HEK293T (cell line): ENCODE measurements around the gene RNF133.

Source experiments
- CTCF ChIA-PET: fragments of 350-600 bp; formaldehyde crosslinking; extraction: SDS; loops from one replicate; lab custom pipeline; 2021; ENCODE audit warnings: antibody characterized with exemption, inconsistent platforms; lab: Yijun Ruan, JAX
- POLR2A ChIA-PET: fragments of 350-600 bp; formaldehyde crosslinking; extraction: SDS; loops from one replicate; lab custom pipeline; 2020; ENCODE audit warnings: antibody characterized with exemption, inconsistent platforms; lab: Yijun Ruan, JAX
- DNase-seq: peaks from one replicate; pipeline ENCODE4 v3.0.0; 2012; ENCODE audit warnings: mixed read lengths; ENCODE audit errors: extremely low spot score
- ARNT ChIP-seq: fragments of 450-650 bp; IDR thresholded peaks from 2 replicates; pipeline ENCODE4 v1.6.1; 2017; ENCODE audit warnings: mild to moderate bottlenecking
- BHLHE40 ChIP-seq: fragments of 450-650 bp; IDR thresholded peaks from 2 replicates; pipeline ENCODE4 v1.6.1; 2016; ENCODE audit warnings: mild to moderate bottlenecking, moderate library complexity, borderline replicate concordance
- CTBP1 ChIP-seq: fragments of 450-650 bp; IDR thresholded peaks from 2 replicates; pipeline ENCODE4 v1.6.1; 2016; ENCODE audit warnings: borderline replicate concordance
- ELF4 ChIP-seq: fragments of 450-650 bp; IDR thresholded peaks from 2 replicates; pipeline ENCODE4 v1.6.1; 2017; ENCODE audit warnings: antibody characterized with exemption
- FOXA1 ChIP-seq: fragments of 450-650 bp; IDR thresholded peaks from 2 replicates; pipeline ENCODE4 v1.6.1; 2016; ENCODE audit warnings: mild to moderate bottlenecking
- FOXK2 ChIP-seq: fragments of 450-650 bp; IDR thresholded peaks from 2 replicates; pipeline ENCODE4 v1.6.1; 2016; ENCODE audit warnings: mild to moderate bottlenecking
- FOXM1 ChIP-seq: fragments of 450-650 bp; IDR thresholded peaks from 2 replicates; pipeline ENCODE4 v1.6.1; 2017; ENCODE audit warnings: mild to moderate bottlenecking, borderline replicate concordance
- HDGF ChIP-seq: fragments of 450-650 bp; IDR thresholded peaks from 2 replicates; pipeline ENCODE4 v1.6.1; 2017; ENCODE audit warnings: antibody characterized with exemption, borderline replicate concordance
- L3MBTL2 ChIP-seq: fragments of 450-650 bp; conservative IDR thresholded peaks from 2 replicates; pipeline ENCODE4 v1.6.1; 2016; ENCODE audit warnings: mild to moderate bottlenecking
- LEF1 ChIP-seq: fragments of 450-650 bp; IDR thresholded peaks from 2 replicates; pipeline ENCODE4 v1.6.1; 2017; ENCODE audit warnings: mild to moderate bottlenecking, borderline replicate concordance
- NFRKB ChIP-seq: fragments of 450-650 bp; IDR thresholded peaks from 2 replicates; pipeline ENCODE4 v1.6.1; 2016; ENCODE audit warnings: mild to moderate bottlenecking, moderate library complexity
- SP1 ChIP-seq: fragments of 450-650 bp; IDR thresholded peaks from 2 replicates; pipeline ENCODE4 v1.6.1; 2017
- SUZ12 ChIP-seq: fragments of 450-650 bp; IDR thresholded peaks from 2 replicates; pipeline ENCODE4 v1.6.1; 2016; ENCODE audit warnings: mild to moderate bottlenecking
- TARDBP ChIP-seq: fragments of 450-650 bp; IDR thresholded peaks from 2 replicates; pipeline ENCODE4 v1.6.1; 2016
- ZNF384 ChIP-seq: fragments of 450-650 bp; IDR thresholded peaks from 2 replicates; pipeline ENCODE4 v1.6.1; 2016
- TF ChIP-seq, protein P1 (sequence below): fragments of 450-650 bp; IDR thresholded peaks from 2 replicates; pipeline ENCODE4 v1.6.1; 2016

Gene RNF133

DNA sequence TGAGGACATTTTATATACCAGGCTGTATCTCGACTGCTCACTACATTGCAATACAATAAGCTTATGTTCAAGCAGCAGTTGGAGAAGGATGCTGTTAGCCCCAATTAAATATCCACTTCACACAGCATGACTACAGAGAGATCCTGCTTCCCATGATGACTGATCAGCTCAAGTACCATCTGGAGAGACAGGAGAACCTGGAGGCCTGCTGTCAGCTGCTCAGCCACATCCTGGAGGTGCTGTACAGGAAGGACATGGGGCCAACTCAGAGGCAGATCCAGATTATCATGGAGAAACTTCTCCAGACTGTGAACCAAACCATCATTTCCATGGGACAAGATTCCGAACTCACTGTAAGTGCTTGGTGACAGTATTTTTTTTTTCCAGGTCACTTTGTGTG lies 22.5 kb downstream of the RNF133 start:
- CTCF ChIA-PET: no interaction called here
- POLR2A ChIA-PET: no interaction called here
- no peak for TF ChIP-seq CTBP1
- no peak for TF ChIP-seq ZNF384
- TF ChIP-seq ELF4: no peak
- TF ChIP-seq BHLHE40: no peak
- no peak for TF ChIP-seq FOXA1
- no peak for DNase-seq

DNA sequence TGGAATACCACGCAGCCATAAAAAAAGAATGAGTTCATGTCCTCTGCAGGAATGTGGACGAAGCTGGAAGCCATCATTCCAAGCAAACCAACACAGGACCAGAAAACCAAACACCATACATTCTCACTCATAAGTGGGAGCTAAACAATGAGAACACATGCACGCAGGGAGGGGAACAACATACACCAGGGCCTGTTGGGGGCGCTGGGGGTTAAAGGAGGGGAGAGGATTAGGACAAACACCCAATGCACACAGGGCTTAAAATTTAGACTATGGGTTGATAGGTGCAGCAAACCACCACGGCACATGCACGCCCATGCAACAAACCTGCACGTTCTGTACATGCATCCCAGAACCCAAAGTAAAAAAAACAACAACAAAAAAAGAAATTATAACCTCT lies 23.3 kb downstream of the RNF133 start:
- POLR2A ChIA-PET: no interaction called here
- TF ChIP-seq ZNF384 (no peak), BHLHE40 (no peak), CTBP1 (no peak), NFRKB (no peak), FOXA1 (no peak), FOXK2 (no peak), L3MBTL2 (no peak)
- CTCF ChIA-PET: no interaction called here
- DNase-seq: no peak

DNA sequence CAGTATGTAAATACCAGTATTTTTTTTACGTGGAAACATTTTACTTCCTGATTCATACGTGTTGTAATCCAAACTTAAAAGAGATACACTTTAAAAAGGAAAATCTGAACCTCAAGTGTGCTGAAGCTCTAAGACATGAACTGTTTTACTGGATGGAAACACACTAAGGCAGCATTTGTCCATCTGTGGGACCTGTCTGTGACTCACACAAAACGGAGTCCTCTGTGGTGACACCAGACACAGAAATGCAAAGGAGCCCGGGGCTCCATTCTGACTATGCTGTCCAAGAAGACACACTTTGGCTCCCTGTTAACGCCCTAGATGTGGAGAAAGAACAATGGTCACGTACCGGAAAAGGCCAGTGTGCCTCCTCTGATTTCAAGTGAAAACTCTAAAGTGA lies 23.9 kb downstream of the RNF133 start:
- ChIA-PET CTCF (no interaction called here), POLR2A (no interaction called here)
- DNase-seq: no peak
- TF ChIP-seq FOXK2 (no peak), ZNF384 (no peak), TARDBP (no peak), HDGF (no peak), ARNT (no peak), ELF4 (no peak), L3MBTL2 (no peak), CTBP1 (no peak), LEF1 (no peak), FOXM1 (no peak), SUZ12 (no peak), NFRKB (no peak), BHLHE40 (no peak)
- TF ChIP-seq, protein P1, sequence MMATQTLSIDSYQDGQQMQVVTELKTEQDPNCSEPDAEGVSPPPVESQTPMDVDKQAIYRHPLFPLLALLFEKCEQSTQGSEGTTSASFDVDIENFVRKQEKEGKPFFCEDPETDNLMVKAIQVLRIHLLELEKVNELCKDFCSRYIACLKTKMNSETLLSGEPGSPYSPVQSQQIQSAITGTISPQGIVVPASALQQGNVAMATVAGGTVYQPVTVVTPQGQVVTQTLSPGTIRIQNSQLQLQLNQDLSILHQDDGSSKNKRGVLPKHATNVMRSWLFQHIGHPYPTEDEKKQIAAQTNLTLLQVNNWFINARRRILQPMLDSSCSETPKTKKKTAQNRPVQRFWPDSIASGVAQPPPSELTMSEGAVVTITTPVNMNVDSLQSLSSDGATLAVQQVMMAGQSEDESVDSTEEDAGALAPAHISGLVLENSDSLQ: no peak

DNA sequence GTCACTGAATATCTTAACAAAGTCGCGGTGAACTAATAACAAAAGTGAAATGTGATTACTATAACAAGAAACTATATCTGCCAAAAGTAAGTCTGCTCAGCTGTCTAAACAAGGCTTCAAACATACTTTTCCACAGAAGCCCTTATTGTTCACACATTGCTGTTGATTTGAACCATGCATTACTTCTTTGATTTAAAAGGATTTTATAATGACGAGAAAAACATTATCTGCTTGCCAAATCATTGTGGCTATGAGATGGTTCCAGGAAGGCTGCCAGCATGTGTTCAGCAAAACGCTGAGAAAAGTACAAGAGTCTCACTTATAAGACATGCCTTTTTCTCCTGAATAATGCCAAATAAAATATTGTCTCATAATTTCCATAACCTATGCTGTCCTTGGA lies 24.4 kb downstream of the RNF133 start:
- DNase-seq: no peak
- ChIA-PET POLR2A (no interaction called here), CTCF (no interaction called here)
- TF ChIP-seq SP1: no peak
- TF ChIP-seq SUZ12: no peak
- no peak for TF ChIP-seq L3MBTL2
- no peak for TF ChIP-seq CTBP1
- no peak for TF ChIP-seq BHLHE40
- no peak for TF ChIP-seq FOXM1
- TF ChIP-seq HDGF: no peak
- no peak for TF ChIP-seq NFRKB
- TF ChIP-seq ARNT: no peak

DNA sequence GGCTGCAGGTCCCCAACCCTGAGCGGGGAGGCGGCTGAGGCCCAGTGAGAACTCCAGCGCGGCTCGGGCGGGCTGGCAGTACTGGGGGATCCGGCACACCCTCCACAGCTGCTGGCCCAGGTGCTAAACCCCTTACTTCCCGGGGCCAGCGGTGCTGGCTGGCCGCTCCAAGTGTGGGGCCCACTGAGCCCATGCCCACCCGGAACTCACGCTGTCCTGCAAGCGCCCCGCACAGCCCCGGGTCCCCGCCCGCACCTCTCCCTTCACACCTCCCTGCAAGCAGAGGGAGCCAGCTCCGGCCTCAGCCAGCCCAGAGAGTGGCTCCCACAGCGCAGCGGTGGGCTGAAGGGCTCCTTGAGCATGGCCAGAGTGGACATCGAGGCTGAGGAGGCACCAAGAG lies 25.0 kb downstream of the RNF133 start:
- no peak for TF ChIP-seq NFRKB
- no peak for TF ChIP-seq ELF4
- TF ChIP-seq, protein P1: no peak
- no peak for TF ChIP-seq HDGF
- no peak for TF ChIP-seq SUZ12
- no peak for TF ChIP-seq BHLHE40
- no peak for TF ChIP-seq FOXM1
- TF ChIP-seq L3MBTL2: no peak
- TF ChIP-seq FOXK2: no peak
- no peak for TF ChIP-seq LEF1
- no peak for TF ChIP-seq ZNF384
- TF ChIP-seq ARNT: no peak
- no peak for TF ChIP-seq TARDBP
- no peak for TF ChIP-seq CTBP1
- TF ChIP-seq SP1: no peak
- no peak for TF ChIP-seq FOXA1
- ChIA-PET POLR2A (no interaction called here), CTCF (no interaction called here)

DNA sequence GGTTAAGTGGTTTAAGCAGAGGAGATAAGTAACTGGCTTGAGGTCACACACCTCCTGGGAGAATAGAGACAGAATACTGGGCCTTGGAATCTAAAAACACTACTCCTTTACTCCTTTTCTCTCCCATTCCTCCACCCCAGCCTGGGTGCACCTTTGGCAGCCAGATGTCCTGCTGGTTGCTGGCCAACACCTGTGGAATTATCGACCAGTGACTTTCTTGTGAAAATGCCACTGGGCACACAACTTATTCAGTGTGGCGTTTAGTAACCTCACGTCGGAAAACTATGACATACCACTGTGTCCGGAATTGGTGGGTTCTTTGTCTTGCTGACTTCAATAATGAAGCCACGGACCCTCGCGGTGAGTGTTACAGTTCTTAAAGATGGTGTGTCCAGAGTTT lies 26.4 kb downstream of the RNF133 start:
- CTCF ChIA-PET: no interaction called here
- TF ChIP-seq L3MBTL2 (no peak), ARNT (no peak), FOXK2 (no peak), BHLHE40 (no peak), CTBP1 (no peak), SUZ12 (no peak), HDGF (no peak), ZNF384 (no peak), SP1 (no peak), NFRKB (no peak), LEF1 (no peak), FOXM1 (no peak), TARDBP (no peak)
- TF ChIP-seq, protein P1: no peak
- DNase-seq: no peak
- POLR2A ChIA-PET: no interaction called here

More for the DNA sequence above, 25.0 kb downstream of the RNF133 start:
- DNase-seq: no peak
